Omental fat pad (tissue), 4 donors: Measurements from ENCODE around the gene CHST8. TPM values are rescaled to one million over a fixed set of nuclear protein-coding genes. Genes with fewer than 3 reads are reported as not detected.

ENCODE experiments used
- ATAC-seq: fragments of 150-250 bp; one replicate; pipeline ENCODE4 v1.9.1; 2016; ENCODE audit warnings: mild to moderate bottlenecking, moderate library complexity; ENCODE audit not compliant: low FRiP score
- DNase-seq: peaks from one replicate; pipeline ENCODE4 v3.0.0-alpha.2; 2019; ENCODE audit warnings: low spot score
- CTCF ChIP-seq, 3 donors: fragments of 450-650 bp; IDR thresholded peaks; one replicate each; pipeline ENCODE4 v1.5.1; 2016 to 2017; ENCODE audit warnings: antibody characterized with exemption in 3 of 3, mild to moderate bottlenecking in 3 of 3, moderate library complexity in 2 of 3
- total RNA-seq, 4 donors: library from RNA; depleted of rRNA; stranded (reverse); fragments of >200 nt; gene quantifications; one replicate each; pipeline ENCODE4 v1.1.0, GENCODE V29; 2016

The CHST8 gene
- total RNA-seq, 4 donors from 2014 or later, result 1.3 to 4.8 (median 1.4) TPM; not detected in 1

DNA sequence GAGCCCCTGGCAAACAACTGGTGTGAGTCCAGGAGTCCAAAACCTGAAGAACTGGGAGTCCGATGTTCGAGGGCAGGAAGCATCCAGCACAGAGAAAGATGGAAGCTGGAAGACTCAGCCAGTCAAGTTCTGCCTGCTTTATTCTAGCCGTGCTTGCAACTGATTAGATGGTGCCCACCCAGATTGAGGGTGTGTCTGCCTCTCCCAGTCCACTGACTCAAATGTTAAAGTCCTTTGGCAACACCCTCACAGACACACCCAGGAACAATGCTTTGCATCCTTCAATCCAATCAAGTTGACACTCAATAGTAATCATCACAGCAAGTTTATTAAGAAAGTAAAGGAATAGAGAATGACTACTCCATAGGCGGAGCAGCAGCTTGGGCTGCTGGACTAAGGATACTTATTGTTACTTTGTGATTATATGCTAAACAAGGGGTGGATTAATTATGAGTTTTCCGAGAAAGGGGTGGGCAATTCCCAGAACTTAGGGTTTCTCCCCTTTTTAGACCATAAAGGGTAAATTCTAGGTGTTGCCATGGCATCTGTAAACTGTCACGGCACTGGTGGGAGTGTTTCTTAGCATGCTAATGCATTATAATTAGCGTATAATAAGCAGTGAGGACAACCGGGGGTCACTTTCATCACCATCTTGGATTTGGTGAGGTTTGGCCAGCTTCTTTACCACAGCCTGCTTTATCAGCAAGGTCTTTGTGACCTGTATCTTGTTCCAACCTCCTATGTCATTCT lies 109.3 kb downstream of the CHST8 start:
- DNase-seq (no peak), ATAC-seq (no peak)
- TF ChIP-seq CTCF (IDR thresholded peaks at IDR 0.05), result no peak

- DNase-seq (no peak), ATAC-seq (no peak)
- TF ChIP-seq CTCF (IDR thresholded peaks at IDR 0.05), result no peak
Observed at GRCh38 chr19:33731881-33732280, 110.1 kb downstream of the CHST8 start.

GRCh38 chr19:33734913-33735312 lies 113.2 kb downstream of the CHST8 start:
- DNase-seq (no peak), ATAC-seq (no peak)
- no peak for TF ChIP-seq CTCF (IDR thresholded peaks at IDR 0.05)

- ATAC-seq, result no peak
- no peak for TF ChIP-seq CTCF (IDR thresholded peaks at IDR 0.05)
- DNase-seq, result no peak
Observed at GRCh38 chr19:33736158-33736557, 114.4 kb downstream of the CHST8 start.

- TF ChIP-seq CTCF (IDR thresholded peaks at IDR 0.05), result no peak
- ATAC-seq (no peak), DNase-seq (no peak)
Observed at GRCh38 chr19:33736787-33737186, 115.0 kb downstream of the CHST8 start.

GRCh38 chr19:33737681-33738371 lies 116.1 kb downstream of the CHST8 start:
- no peak for DNase-seq
- TF ChIP-seq CTCF (IDR thresholded peaks at IDR 0.05), result no peak
- no peak for ATAC-seq
